ENCODE results near the gene ITGBL1. TPM values are rescaled to one million over a fixed set of nuclear protein-coding genes. Genes with fewer than 3 reads are reported as not detected.
"Not testable (repeated sequence)": the region's sequence is repeated elsewhere in the genome, so short reads cannot be mapped to it uniquely, and the experiment has no call there.

Gene ITGBL1
- total and polyA plus RNA-seq, 8 donors: 0.63 to 9.5 (median 1.6) TPM

GRCh38 chr13:101527130-101527529 lies 74.7 kb downstream of the ITGBL1 start:
- no peaks in the 10 kb centered on the region for H3K36me3 ChIP-seq
- FAIRE-seq: no peak
- intact Hi-C loops (cut with DNase I): loop anchor here in 1 of 3 donors (10.0 kb wide), 1 partner anchor 228 kb away; no protein-coding TSS in a partner anchor
- no peak overlapping the region for H3K27ac ChIP-seq
- ATAC-seq: no peak
- no peak overlapping the region for H3K4me3 ChIP-seq
- no peak for DNase-seq
- peaks cover 0 to 7% (median 0%) of the 10 kb centered on the region in 4 donors for H3K27me3 ChIP-seq
- H3K4me1 ChIP-seq: no peaks in the 10 kb centered on the region
- TF ChIP-seq CTCF (IDR thresholded peaks at IDR 0.05): no peak
- H3K9me3 ChIP-seq: no peaks in the 10 kb centered on the region

GRCh38 chr13:101529422-101529821 lies 76.9 kb downstream of the ITGBL1 start:
- no peak for FAIRE-seq
- H3K4me3 ChIP-seq: no peak overlapping the region
- TF ChIP-seq CTCF (IDR thresholded peaks at IDR 0.05): no peak
- WGBS, 2 donors: 25 to 46% methylated on average over 4 of the region's 4 CpGs
- H3K36me3 ChIP-seq: no peaks in the 10 kb centered on the region
- H3K9me3 ChIP-seq: no peaks in the 10 kb centered on the region
- peak in 1 of 4 donors; percentile 46 for ATAC-seq
- DNase-seq: no peak
- no peaks in the 10 kb centered on the region for H3K4me1 ChIP-seq
- intact Hi-C loops (cut with DNase I): loop anchor here in 1 of 3 donors (10.0 kb wide), 1 partner anchor 225 kb away; no protein-coding TSS in a partner anchor
- peaks cover 0 to 7% (median 0%) of the 10 kb centered on the region in 4 donors for H3K27me3 ChIP-seq
- H3K27ac ChIP-seq: no peak overlapping the region

- no peak for TF ChIP-seq CTCF (IDR thresholded peaks at IDR 0.05)
- ATAC-seq (no peak), DNase-seq (no peak), FAIRE-seq (no peak)
- no peaks in the 10 kb centered on the region for H3K36me3 ChIP-seq
- H3K27me3 ChIP-seq: peaks cover 0 to 7% (median 0%) of the 10 kb centered on the region in 4 donors
- no peaks in the 10 kb centered on the region for H3K9me3 ChIP-seq
- intact Hi-C loops (cut with DNase I): no loop called here
- no peak overlapping the region for H3K4me3 ChIP-seq
- no peak overlapping the region for H3K27ac ChIP-seq
- H3K4me1 ChIP-seq: no peaks in the 10 kb centered on the region
Observed at GRCh38 chr13:101530293-101530692, 77.8 kb downstream of the ITGBL1 start.

- ATAC-seq (no peak), DNase-seq (no peak), FAIRE-seq (no peak)
- Histone ChIP-seq H3K27ac (no peak overlapping the region), H3K4me1 (no peaks in the 10 kb centered on the region), H3K36me3 (no peaks in the 10 kb centered on the region), H3K27me3 (no peaks in the 10 kb centered on the region), H3K4me3 (no peak overlapping the region), H3K9me3 (no peaks in the 10 kb centered on the region)
- intact Hi-C loops (cut with DNase I): no loop called here
- WGBS, 2 donors: 83 to 92% methylated on average over 1 of the region's 1 CpG
- TF ChIP-seq CTCF (IDR thresholded peaks at IDR 0.05): no peak
Observed at GRCh38 chr13:101535192-101535746, 82.8 kb downstream of the ITGBL1 start.

GRCh38 chr13:101536079-101536478 lies 83.6 kb downstream of the ITGBL1 start:
- FAIRE-seq (no peak), ATAC-seq (no peak), DNase-seq (no peak)
- H3K4me1 ChIP-seq: no peaks in the 10 kb centered on the region
- intact Hi-C loops (cut with DNase I): no loop called here
- no peaks in the 10 kb centered on the region for H3K9me3 ChIP-seq
- no peak overlapping the region for H3K4me3 ChIP-seq
- no peaks in the 10 kb centered on the region for H3K27me3 ChIP-seq
- WGBS, 2 donors: 61 to 73% methylated on average over 3 of the region's 3 CpGs
- H3K36me3 ChIP-seq: no peaks in the 10 kb centered on the region
- H3K27ac ChIP-seq: no peak overlapping the region
- no peak for TF ChIP-seq CTCF (IDR thresholded peaks at IDR 0.05)

GRCh38 chr13:101544544-101544943 lies 92.1 kb downstream of the ITGBL1 start:
- 72 to 83% methylated on average over 11 of the region's 11 CpGs for WGBS, 2 donors
- H3K27me3 ChIP-seq; FAIRE-seq; H3K4me3 ChIP-seq; H3K4me1 ChIP-seq; H3K9me3 ChIP-seq; DNase-seq; intact Hi-C loops (cut with DNase I); H3K36me3 ChIP-seq; H3K27ac ChIP-seq; ATAC-seq: not testable (repeated sequence)

All from pancreas (tissue), 10 donors.